Stimulated activated CD4-positive, alpha-beta T cell treated with anti-CD3 and anti-CD28 coated beads, TNF-alpha, amount 100 ng/mL, for 24 hours (primary cell): ENCODE data around the gene C8A.

Experiments used
- DNase-seq, 3 experiments: peaks; one replicate each; pipeline ENCODE4 v3.0.0-alpha.2; 2020; ENCODE audit warnings: low read depth in 3 of 3

The C8A gene

DNA sequence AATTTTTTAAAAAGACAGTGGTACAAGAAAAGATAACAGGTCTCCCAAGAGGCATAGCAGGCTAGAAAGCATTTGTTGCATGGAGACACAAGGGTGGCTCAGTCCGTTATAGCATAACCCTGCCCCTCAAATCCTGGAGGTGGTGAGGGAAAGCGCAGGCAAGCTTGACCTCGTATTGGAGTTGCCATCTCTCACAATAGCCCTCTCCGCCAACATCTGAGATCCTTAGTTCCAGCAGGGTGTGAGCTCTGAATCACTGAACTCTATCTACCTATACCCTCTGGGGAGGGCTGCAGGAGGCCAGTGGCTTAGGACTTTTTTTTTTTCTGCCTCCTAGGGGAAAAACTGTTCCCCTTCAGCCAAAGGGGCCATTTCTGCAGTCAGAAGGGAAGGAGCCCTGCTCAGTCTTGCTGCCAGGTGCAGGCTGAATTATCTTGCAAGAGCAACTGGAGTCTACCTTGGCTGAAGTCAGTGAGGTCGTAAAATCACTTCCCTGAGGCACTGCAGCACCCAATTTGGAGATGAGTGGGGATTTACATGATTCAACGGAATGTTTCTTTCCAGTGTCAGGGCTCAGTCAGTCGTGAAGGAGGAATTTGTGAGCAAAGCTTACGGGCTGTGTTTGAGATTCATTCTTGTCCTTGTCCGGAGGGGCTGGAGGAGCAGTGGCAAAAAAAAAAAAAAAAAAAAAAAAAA, 17.2 kb upstream of the C8A start:
- no peak for DNase-seq

DNA sequence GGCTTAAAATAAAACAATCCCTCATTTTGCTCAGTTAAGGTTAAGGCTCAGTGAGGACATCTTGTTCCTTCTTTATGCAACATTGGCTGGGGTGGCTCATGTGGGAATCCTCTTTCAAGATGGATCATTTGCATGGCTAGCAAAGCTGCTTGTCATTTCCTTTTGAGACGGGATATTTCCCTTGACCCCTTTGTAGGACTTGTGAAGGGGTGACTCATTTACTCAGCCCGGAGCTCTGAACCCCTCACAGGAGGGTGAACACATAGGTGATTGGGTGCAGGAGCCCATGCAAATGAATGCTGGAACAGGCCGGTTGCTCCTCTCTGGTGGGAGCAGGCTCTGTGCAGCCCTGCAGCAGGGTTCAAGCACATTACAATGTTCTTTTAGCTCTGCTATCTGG, 15.8 kb upstream of the C8A start:
- no peak for DNase-seq

GRCh38 chr1:56843544-56843943, 11.1 kb upstream of the C8A start:
- DNase-seq, result no peak

DNA sequence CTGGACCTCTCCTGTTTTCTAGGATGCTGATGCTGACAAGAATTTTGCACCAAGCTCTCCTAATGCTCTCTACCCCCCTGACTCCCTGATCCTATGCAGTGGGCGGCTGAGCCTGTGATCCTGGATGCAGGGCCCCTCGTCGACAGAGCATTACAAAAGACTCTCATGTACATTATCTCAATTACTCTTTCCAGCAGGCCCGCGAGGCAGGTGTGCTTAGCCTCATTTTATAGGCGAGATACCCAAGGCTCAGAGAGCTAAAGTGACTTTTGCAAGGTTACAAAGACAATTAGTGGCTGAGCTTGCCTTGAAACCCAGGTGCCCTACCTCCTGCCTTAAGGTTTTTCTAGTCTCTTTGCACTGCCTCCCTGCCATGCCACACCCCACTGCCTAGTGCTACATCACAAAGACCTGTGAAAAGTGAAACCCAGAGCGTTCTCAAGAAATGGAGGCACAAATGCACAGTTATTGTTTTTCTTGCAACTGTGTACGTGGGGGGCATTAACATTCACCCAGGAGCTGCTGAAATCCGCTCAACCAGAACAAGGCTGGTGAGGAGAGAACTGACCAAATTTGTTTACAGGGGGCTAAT, 10.0 kb upstream of the C8A start:
- no peak for DNase-seq

DNA sequence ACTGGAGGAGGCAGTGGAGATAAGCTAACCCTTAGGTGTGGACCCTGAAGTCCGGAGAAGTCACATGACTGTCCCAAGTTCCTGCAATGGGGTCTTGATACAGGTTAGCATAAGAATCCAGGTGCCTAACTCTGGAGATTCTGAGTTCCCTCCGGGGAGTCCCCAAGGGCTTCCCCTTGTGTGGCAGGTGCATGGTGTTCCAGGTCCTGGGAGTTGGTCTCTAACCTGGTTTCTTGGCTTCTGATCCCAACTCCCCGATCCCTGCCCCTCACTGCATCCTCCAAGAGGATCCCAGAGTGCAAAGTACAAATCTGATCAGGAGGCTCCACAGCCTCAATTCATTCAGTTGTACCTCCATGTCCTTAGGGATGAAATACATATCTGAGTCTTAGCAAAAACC, 9.3 kb upstream of the C8A start:
- DNase-seq, result no peak

DNA sequence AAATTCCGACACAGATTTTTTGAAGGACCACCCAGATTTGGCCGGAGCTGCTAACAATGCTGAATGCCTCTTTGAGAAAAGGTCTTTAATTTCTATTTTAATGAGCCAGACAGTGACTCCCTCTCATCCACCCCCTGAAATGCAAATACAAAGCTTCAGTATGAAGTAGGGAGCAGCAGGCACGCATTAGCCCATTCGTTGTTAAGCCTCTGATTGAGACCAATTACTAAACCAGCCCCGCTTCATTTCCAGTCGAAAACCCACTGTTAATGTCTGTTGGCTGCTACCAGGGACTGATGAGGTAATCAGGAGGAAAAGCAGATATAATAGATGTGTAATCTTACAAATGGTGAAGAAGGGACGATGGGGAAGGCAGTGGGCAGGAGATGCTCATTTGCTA, 4.8 kb upstream of the C8A start:
- DNase-seq, result no peak

DNA sequence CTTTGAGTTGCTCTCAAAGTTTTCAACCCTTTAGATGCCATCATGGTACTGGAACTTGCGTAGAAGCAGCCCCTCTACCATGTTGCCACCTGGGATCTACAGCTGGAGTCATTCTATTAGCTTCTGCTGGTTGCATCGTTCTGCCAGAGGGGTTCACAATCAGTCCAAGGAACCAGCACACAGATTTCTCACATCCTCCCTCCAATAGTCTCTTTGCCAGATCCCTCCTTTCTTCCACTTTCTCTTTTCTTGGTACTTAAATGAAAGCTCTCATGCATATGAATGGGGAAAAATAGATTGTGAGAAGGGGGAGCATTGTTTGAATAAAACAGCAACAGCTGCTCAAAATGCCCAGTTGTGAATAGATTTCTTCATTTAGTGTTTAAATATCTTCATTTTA, 4.2 kb upstream of the C8A start:
- DNase-seq, result no peak

GRCh38 chr1:56850922-56851321, 3.7 kb upstream of the C8A start:
- no peak for DNase-seq

- no peak for DNase-seq
These were observed 2.1 kb upstream of the C8A start for GRCh38 chr1:56852476-56852875.

DNA sequence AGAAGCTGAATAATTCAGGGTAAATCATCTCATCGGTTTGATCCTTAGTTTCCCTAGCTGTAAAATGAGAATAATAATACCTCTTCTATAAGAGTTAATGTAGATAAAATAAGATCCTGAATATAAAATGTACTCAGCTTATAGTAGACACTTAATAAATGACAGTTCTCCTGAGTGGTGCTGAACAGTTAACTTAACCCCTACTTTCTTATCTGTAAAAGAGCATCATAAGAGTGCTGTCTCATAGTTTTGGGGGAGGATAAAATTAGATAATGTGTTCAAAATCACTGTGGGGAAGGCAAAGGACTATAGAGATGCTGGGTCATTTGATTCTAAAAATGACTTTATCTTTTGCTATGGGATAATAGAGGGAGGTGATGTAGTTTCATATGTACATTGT, 593 bp downstream of the C8A start:
- DNase-seq, result no peak

DNA sequence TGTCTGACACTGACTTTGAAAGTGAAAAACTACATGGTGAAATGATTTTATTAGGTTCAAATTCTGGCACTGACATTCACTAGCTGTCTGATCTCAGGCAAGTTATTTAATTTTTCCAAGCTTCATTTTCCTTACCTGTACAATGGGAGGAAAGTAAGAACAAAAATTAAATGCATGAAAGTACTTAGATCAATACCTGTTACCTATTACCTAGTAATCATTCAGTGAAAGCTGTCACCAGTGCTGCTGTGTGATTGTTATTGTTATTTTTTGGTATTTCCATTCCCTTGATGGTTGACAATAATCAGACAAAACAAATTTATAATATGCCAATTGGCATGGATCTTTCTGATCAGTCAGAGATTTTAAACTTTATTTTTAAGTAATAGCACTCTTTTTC, 1.6 kb downstream of the C8A start:
- DNase-seq, result no peak

- no peak for DNase-seq
These were observed 4.7 kb downstream of the C8A start for GRCh38 chr1:56859287-56859686.

DNA sequence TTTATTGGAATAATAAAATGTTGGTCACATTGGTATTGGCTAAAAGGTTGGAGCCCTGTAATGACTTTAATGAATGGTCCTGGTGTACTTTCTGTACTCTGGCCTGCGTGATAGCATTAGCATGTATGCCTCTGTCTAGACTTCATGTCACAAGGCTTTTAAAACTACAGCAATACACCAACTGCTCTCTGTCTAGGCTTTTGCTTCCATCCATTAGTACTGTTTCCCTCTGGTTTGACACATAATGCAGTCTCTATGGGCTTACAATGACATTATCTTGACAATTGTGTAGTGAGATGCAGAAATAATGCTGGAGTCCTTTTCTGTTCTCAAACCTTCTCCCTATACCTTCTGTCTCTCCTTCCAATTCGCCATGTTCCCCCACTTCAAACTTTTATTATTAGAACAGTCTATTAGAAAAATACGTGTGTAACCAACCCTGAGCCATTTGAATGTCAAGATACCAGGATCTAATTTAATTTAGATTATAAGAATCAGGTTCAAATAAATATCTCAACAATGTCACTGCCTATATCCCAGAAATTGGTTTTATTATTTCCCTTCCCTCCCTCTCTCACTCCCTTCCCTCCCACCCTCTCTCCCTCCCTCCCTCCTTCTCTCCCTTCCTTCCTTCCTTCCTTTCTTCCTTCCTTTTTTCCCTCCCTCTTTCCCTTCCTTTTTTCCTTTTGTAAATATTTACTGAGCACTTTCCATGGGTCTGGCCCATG, 8.8 kb downstream of the C8A start:
- DNase-seq, result no peak

GRCh38 chr1:56864430-56864829, 9.8 kb downstream of the C8A start:
- DNase-seq, result no peak

- no peak for DNase-seq
These were observed 12.1 kb downstream of the C8A start for GRCh38 chr1:56866656-56867055.

- no peak for DNase-seq
These were observed 12.9 kb downstream of the C8A start for GRCh38 chr1:56867491-56867890.

DNA sequence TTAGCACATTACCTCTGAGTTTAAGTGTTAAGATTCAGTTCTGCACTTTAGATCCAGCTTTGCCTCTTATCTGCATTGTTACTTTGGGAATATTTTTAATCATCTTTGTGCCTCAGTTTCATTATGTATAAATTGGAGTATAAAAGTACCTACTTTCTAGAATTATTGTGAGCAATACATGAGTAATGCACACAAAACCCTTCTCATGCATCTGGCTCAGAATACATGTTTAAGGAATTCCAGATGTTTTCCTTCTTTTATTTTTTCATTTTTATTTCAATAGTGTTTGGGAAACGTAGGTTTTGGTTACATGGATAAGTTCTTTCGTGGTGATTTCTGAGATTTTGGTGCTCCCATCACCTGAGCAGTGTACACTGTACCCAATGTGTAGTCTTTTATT, 14.2 kb downstream of the C8A start:
- DNase-seq, result no peak

DNA sequence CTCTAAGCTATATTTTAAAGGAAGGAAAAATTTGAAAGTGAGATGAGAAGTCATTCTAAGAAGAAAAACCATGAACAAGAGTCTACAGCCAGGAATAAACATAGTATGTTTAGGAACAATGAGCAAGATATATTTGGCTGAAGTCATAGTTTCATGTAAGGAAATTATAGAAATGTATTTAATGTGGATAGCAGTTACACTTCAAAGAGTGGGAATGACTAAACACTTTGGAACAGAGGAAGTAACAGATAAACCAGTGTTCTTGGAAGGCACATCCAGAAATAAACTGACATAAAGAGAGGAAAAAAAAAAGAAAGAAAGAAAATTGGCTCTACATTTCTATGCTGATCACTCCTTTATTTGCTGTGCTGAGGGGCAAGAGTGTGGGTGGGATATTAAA, 18.0 kb downstream of the C8A start:
- no peak for DNase-seq

DNA sequence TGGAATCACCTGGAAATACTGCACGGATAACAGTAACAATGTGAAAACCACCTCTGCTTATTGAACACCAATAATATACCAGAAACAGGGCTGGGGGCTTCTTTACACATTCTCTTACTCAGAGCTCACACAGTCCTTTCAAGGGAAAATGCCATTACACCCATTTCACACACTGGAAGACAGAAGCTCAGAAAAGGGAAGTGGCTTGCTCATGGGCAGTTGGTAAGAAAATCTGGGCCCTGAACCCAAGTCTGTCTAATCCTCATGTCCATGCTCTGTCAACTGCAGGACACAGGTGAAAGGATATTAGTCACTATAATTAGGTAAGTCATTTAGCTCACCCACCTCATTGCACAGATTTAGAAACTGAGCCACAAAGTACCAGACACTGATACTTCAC, 18.6 kb downstream of the C8A start:
- no peak for DNase-seq

DNA sequence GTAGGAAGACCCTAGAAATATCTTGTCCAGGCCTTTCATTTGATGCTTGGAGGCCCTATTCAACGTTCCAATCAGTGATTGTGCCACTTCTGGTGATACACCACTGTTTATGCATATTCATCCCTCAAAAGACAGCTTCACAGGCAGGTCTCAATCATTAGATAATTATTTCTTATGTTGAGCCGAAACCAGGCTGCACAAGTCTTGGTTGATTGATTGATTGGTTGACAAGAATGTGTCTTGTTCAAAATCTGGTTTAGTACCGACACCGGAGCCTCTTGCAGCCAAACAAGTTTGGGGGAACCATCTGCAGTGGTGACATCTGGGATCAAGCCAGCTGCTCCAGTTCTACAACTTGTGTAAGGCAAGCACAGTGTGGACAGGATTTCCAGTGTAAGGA, 20.1 kb downstream of the C8A start:
- DNase-seq, result no peak

- DNase-seq, result no peak
These were observed 23.4 kb downstream of the C8A start for GRCh38 chr1:56877973-56878372.

- no peak for DNase-seq
These were observed 26.2 kb downstream of the C8A start for GRCh38 chr1:56880774-56881173.

DNA sequence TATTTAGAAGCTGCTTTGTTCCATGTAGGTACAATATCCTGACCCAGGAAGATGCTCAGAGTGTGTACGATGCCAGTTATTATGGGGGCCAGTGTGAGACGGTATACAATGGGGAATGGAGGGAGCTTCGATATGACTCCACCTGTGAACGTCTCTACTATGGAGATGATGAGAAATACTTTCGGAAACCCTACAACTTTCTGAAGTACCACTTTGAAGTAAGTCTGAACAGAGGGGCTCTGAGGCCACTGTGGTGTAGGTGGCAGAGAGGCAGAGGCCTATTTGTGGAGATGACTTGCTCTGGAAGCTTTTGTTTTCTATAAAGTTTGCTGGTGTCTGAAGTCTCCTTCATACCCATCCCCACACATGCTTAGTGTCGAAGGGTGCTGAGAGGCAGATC, 26.8 kb downstream of the C8A start:
- no peak for DNase-seq
